HepG2 (cell line): ENCODE data around the gene ZC3H8. TPM values are rescaled to one million over a fixed set of nuclear protein-coding genes. Genes with fewer than 3 reads are reported as not detected.

ENCODE experiments used
- ESRRA ChIP-seq: sonication (generic); formaldehyde crosslinking; IDR thresholded peaks from 2 replicates; pipeline ENCODE4 v1.5.1; 2020; ENCODE audit warnings: mild to moderate bottlenecking, low read depth, missing genetic modification reagents
- HDAC2 ChIP-seq: sonication (generic); formaldehyde crosslinking; IDR thresholded peaks from 2 replicates; pipeline ENCODE4 v1.4.0; 2020; ENCODE audit warnings: missing genetic modification reagents
- PAWR ChIP-seq: sonication (generic); formaldehyde crosslinking; IDR thresholded peaks from 2 replicates; pipeline ENCODE4 v1.4.0; 2020; ENCODE audit warnings: missing genetic modification reagents, mild to moderate bottlenecking, borderline replicate concordance
- RELA ChIP-seq: sonication (generic); formaldehyde crosslinking; IDR thresholded peaks from 2 replicates; pipeline ENCODE4 v1.4.0; 2020; ENCODE audit warnings: missing genetic modification reagents
- SMARCE1 ChIP-seq: fragments of 450-650 bp; IDR thresholded peaks from 2 replicates; pipeline ENCODE4 v1.6.1; 2017; ENCODE audit warnings: borderline replicate concordance
- SYNCRIP ChIP-seq: fragments of 200-400 bp; formaldehyde crosslinking; IDR thresholded peaks from 2 replicates; pipeline ENCODE4 v1.6.1; 2018; ENCODE audit warnings: mild to moderate bottlenecking, low read depth, low read length; ENCODE audit not compliant: insufficient read depth
- TEAD2 ChIP-seq: sonication (generic); formaldehyde crosslinking; IDR thresholded peaks from 2 replicates; pipeline ENCODE4 v1.9.0; 2021; ENCODE audit warnings: missing genetic modification reagents
- THAP11 ChIP-seq: IDR thresholded peaks from 2 replicates; pipeline ENCODE4 v1.6.1; 2016; ENCODE audit warnings: missing biosample characterization, missing genetic modification reagents
- ZBTB42 ChIP-seq: sonication (generic); formaldehyde crosslinking; IDR thresholded peaks from 2 replicates; pipeline ENCODE4 v1.5.0; 2020; ENCODE audit warnings: mild to moderate bottlenecking, missing genetic modification reagents
- ZNF264 ChIP-seq: sonication (generic); formaldehyde crosslinking; IDR thresholded peaks from 2 replicates; pipeline ENCODE4 v1.4.0; 2020; ENCODE audit warnings: missing genetic modification reagents
- ZNF335 ChIP-seq: sonication (generic); formaldehyde crosslinking; IDR thresholded peaks from 2 replicates; pipeline ENCODE4 v1.4.0; 2020; ENCODE audit warnings: missing genetic modification reagents
- ZNF678 ChIP-seq: sonication (generic); formaldehyde crosslinking; IDR thresholded peaks from 2 replicates; pipeline ENCODE4 v1.4.0; 2020; ENCODE audit warnings: mild to moderate bottlenecking, missing genetic modification reagents
- ZNF746 ChIP-seq: sonication (generic); formaldehyde crosslinking; IDR thresholded peaks from 2 replicates; pipeline ENCODE4 v1.8.0; 2022; ENCODE audit warnings: mild to moderate bottlenecking, missing genetic modification reagents
- ZNF792 ChIP-seq: IDR thresholded peaks from 2 replicates; pipeline ENCODE4 v1.6.1; 2016
- polyA plus RNA-seq, 8 experiments: library from polyadenylated mRNA; depleted of rRNA in 3 of 8; stranded (reverse) in 7 of 8; unstranded in 1 of 8; fragments of >200 nt; fragmentation: Illumina TruSeq in 4 of 8; extraction: Trizol in 4 of 8; gene quantifications; 2 replicates each; pipeline versions ENCODE4 v1.2.1 to v1.2.3, GENCODE V29; 2011 to 2016; ENCODE audit warnings: low read depth in 4 of 8, missing spikeins in 1 of 8, mixed read lengths in 1 of 8; ENCODE audit not compliant: insufficient read depth in 1 of 8
- total RNA-seq, 5 experiments: library from RNA; depleted of rRNA; stranded (reverse); fragments of >200 nt; fragmentation: Illumina TruSeq; extraction: Trizol; gene quantifications; 2 replicates each; pipeline ENCODE4 v1.2.3, GENCODE V29; 2016; ENCODE audit warnings: low read depth in 1 of 5
- TF ChIP-seq, protein P1 (sequence below): sonication (generic); formaldehyde crosslinking; IDR thresholded peaks from 2 replicates; pipeline ENCODE4 v1.4.0; 2020; ENCODE audit warnings: mild to moderate bottlenecking, low read depth, missing genetic modification reagents
- TF ChIP-seq, protein P2 (sequence below): sonication (generic); formaldehyde crosslinking; IDR thresholded peaks from 2 replicates; pipeline ENCODE4 v1.9.0; 2022; ENCODE audit warnings: low read depth, missing genetic modification reagents
- TF ChIP-seq, protein P3 (sequence below): IDR thresholded peaks from 2 replicates; pipeline ENCODE4 v1.6.1; 2016; ENCODE audit warnings: missing compliant biosample characterization, missing genetic modification reagents, borderline replicate concordance
- TF ChIP-seq, protein P4 (sequence below): IDR thresholded peaks from 2 replicates; pipeline ENCODE4 v1.6.1; 2016
- TF ChIP-seq, protein P5 (sequence below): sonication (generic); formaldehyde crosslinking; IDR thresholded peaks from 2 replicates; pipeline ENCODE4 v1.4.0; 2020; ENCODE audit warnings: missing genetic modification reagents

The ZC3H8 gene
- total and polyA plus RNA-seq, 2 of the 13 experiments (the other 11 are each of a cell fraction or from before 2014, with no cell fraction given): 4.5 to 17.0 TPM

DNA sequence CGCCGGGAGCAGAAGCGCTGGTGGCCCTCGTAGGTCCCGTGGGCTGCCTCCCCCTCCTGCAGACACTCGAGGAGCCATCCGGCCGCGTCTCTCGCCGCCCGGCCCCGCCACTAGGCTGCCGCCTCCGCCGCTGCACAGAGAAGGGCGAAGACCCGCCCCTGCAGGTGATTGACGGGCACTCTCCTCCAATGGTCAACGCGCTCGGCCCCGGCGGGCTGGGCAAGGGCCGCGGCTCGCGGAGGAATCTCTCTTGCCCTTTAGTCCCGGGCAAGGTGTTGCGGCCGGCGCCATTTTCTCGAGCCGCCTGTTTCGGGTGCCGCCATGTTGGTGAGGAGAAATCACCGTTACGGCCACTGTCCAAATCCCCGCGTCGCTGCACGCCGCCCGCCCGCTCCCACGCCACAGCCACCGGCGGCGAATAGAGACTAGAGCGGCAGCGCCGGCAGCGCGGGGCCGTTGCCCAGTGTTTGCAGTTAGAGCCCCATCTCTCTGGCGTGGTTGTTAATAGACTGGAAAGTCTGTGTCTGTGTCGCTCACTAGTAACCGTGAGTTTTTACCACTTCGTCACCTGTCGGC lies 20.6 kb upstream of the ZC3H8 start, which contains the start of gene ZC3H6 (continued):
- TF ChIP-seq ESRRA (peak; percentile 90), ZNF792 (CRISPR knock-in tag) (peak; percentile 96), THAP11 (peak; percentile 90), ZNF335 (CRISPR knock-in tag) (peak; percentile 92), ZNF264 (CRISPR knock-in tag) (peak; percentile 81), ZNF746 (CRISPR knock-in tag) (peak; percentile 78), SMARCE1 (no peak), ZNF678 (CRISPR knock-in tag) (peak; percentile 98), TEAD2 (CRISPR knock-in tag) (no peak; the same call in 1 of the 2 replicates), ZBTB42 (CRISPR knock-in tag) (peak; percentile 93), PAWR (CRISPR knock-in tag) (peak; percentile 77; the same call in 1 of the 2 replicates), RELA (peak; percentile 95), HDAC2 (peak; percentile 84), SYNCRIP (no peak)
- TF ChIP-seq, protein P1, sequence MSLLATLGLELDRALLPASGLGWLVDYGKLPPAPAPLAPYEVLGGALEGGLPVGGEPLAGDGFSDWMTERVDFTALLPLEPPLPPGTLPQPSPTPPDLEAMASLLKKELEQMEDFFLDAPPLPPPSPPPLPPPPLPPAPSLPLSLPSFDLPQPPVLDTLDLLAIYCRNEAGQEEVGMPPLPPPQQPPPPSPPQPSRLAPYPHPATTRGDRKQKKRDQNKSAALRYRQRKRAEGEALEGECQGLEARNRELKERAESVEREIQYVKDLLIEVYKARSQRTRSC: peak; percentile 85; the same call in 1 of the 2 replicates
- TF ChIP-seq, protein P2, sequence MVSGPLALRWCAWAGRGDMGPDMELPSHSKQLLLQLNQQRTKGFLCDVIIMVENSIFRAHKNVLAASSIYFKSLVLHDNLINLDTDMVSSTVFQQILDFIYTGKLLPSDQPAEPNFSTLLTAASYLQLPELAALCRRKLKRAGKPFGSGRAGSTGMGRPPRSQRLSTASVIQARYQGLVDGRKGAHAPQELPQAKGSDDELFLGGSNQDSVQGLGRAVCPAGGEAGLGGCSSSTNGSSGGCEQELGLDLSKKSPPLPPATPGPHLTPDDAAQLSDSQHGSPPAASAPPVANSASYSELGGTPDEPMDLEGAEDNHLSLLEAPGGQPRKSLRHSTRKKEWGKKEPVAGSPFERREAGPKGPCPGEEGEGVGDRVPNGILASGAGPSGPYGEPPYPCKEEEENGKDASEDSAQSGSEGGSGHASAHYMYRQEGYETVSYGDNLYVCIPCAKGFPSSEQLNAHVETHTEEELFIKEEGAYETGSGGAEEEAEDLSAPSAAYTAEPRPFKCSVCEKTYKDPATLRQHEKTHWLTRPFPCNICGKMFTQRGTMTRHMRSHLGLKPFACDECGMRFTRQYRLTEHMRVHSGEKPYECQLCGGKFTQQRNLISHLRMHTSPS: peak; percentile 74
- TF ChIP-seq, protein P3, sequence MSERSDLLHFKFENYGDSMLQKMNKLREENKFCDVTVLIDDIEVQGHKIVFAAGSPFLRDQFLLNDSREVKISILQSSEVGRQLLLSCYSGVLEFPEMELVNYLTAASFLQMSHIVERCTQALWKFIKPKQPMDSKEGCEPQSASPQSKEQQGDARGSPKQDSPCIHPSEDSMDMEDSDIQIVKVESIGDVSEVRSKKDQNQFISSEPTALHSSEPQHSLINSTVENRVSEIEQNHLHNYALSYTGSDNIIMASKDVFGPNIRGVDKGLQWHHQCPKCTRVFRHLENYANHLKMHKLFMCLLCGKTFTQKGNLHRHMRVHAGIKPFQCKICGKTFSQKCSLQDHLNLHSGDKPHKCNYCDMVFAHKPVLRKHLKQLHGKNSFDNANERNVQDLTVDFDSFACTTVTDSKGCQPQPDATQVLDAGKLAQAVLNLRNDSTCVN: peak; percentile 95
- TF ChIP-seq, protein P4, sequence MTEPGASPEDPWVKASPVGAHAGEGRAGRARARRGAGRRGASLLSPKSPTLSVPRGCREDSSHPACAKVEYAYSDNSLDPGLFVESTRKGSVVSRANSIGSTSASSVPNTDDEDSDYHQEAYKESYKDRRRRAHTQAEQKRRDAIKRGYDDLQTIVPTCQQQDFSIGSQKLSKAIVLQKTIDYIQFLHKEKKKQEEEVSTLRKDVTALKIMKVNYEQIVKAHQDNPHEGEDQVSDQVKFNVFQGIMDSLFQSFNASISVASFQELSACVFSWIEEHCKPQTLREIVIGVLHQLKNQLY (CRISPR knock-in tag): 0 out of 2 replicates have a peak, but pooled peaks have one; percentile 61
- TF ChIP-seq, protein P5, sequence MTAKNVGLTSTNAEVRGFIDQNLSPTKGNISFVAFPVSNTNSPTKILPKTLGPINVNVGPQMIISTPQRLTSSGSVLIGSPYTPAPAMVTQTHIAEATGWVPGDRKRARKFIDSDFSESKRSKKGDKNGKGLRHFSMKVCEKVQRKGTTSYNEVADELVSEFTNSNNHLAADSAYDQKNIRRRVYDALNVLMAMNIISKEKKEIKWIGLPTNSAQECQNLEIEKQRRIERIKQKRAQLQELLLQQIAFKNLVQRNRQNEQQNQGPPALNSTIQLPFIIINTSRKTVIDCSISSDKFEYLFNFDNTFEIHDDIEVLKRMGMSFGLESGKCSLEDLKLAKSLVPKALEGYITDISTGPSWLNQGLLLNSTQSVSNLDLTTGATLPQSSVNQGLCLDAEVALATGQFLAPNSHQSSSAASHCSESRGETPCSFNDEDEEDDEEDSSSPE: peak; percentile 96
